IMR-90 (cell line): ENCODE data around the gene KMT2E. TPM values are rescaled to one million over a fixed set of nuclear protein-coding genes. Genes with fewer than 3 reads are reported as not detected.

Experiments used
- ATAC-seq: fragments of 200-7000 bp; cut with Tn5 transposase; 2 replicates; pipeline ENCODE4 v1.9.1; 2020; ENCODE audit warnings: low read depth, mild to moderate bottlenecking, moderate library complexity
- BruUV-seq: library from RNA; stranded (reverse); fragments of 400-500 nt; replicated peaks from 2 replicates; lab custom pipeline; 2021; lab: Mats Ljungman, UMichigan
- CTCF ChIA-PET: fragments of 300-600 bp; formaldehyde crosslinking; extraction: SDS; loops from one replicate; lab custom pipeline; 2021; ENCODE audit warnings: antibody characterized with exemption; lab: Yijun Ruan, JAX
- POLR2A ChIA-PET: fragments of 300-600 bp; sonication (Branson Sonifier 250); formaldehyde crosslinking; loops from one replicate; lab custom pipeline; 2022; ENCODE audit warnings: antibody characterized with exemption; ENCODE audit not compliant: unreplicated experiment; lab: Charles Lee
- DNase-seq: peaks from one replicate; pipeline ENCODE4 v3.0.0; 2013
- H2AFZ ChIP-seq: replicated peaks from 2 replicates; pipeline ENCODE3; 2013; ENCODE audit warnings: low read length, mild to moderate bottlenecking; ENCODE audit not compliant: poor library complexity
- H2AK5ac ChIP-seq: 2 replicates; pipeline ENCODE4 v1.6.1; 2013; ENCODE audit warnings: low read depth, low read length, inconsistent platforms
- H2AK9ac ChIP-seq: replicated peaks from 2 replicates; pipeline ENCODE3; 2013; ENCODE audit warnings: mild to moderate bottlenecking, low read depth, low read length, moderate library complexity; ENCODE audit not compliant: poor library complexity
- H2BK120ac ChIP-seq: 2 replicates; pipeline ENCODE4 v1.6.1; 2013; ENCODE audit warnings: low read depth, low read length, inconsistent platforms
- H2BK15ac ChIP-seq: 3 replicates; pipeline ENCODE4 v1.6.1; 2013; ENCODE audit warnings: low read depth, low read length, inconsistent platforms
- H2BK20ac ChIP-seq: 2 replicates; pipeline ENCODE4 v1.6.1; 2013; ENCODE audit warnings: low read depth, mild to moderate bottlenecking, inconsistent platforms, low read length, moderate library complexity
- H2BK5ac ChIP-seq: 2 replicates; pipeline ENCODE4 v1.6.1; 2013; ENCODE audit warnings: mild to moderate bottlenecking, low read depth, low read length, inconsistent platforms; ENCODE audit not compliant: poor library complexity, severe bottlenecking
- H3K14ac ChIP-seq: replicated peaks from 2 replicates; pipeline ENCODE4 v1.6.1; 2013; ENCODE audit warnings: low read depth, low read length, inconsistent platforms
- H3K18ac ChIP-seq: 2 replicates; pipeline ENCODE4 v1.6.1; 2013; ENCODE audit warnings: low read depth, low read length, control low read depth
- H3K23ac ChIP-seq: 2 replicates; pipeline ENCODE4 v1.6.1; 2013; ENCODE audit warnings: low read depth, low read length, inconsistent platforms
- H3K27ac ChIP-seq: 2 replicates; pipeline ENCODE4 v1.5.1; 2013; ENCODE audit warnings: mild to moderate bottlenecking, control low read depth, low read length; ENCODE audit not compliant: insufficient read depth
- H3K27me3 ChIP-seq: 2 replicates; pipeline ENCODE4 v1.6.1; 2013; ENCODE audit warnings: low read length; ENCODE audit not compliant: control insufficient read depth, insufficient read depth
- H3K36me3 ChIP-seq: 2 replicates; pipeline ENCODE4 v1.6.1; 2013; ENCODE audit warnings: low read length, mixed read lengths; ENCODE audit not compliant: control insufficient read depth, insufficient read depth
- H3K4ac ChIP-seq: 2 replicates; pipeline ENCODE4 v1.6.1; 2013; ENCODE audit warnings: low read depth, low read length, inconsistent platforms
- H3K4me1 ChIP-seq: 2 replicates; pipeline ENCODE4 v1.6.1; 2013; ENCODE audit warnings: low read length, mixed read lengths; ENCODE audit not compliant: control insufficient read depth, insufficient read depth
- H3K4me2 ChIP-seq: 2 replicates; pipeline ENCODE4 v1.6.1; 2013; ENCODE audit warnings: low read depth, mild to moderate bottlenecking, control low read depth, low read length, moderate library complexity
- H3K4me3 ChIP-seq: 2 replicates; pipeline ENCODE4 v1.5.1; 2013; ENCODE audit warnings: low read depth, mild to moderate bottlenecking, control low read depth, low read length, moderate library complexity; ENCODE audit not compliant: insufficient read depth
- H3K56ac ChIP-seq: 2 replicates; pipeline ENCODE4 v1.6.1; 2013; ENCODE audit warnings: low read length, inconsistent platforms; ENCODE audit not compliant: insufficient read depth; ENCODE audit errors: extremely low read depth
- H3K79me1 ChIP-seq, 2 experiments: 2 replicates each; pipeline ENCODE4 v1.6.1; 2013; ENCODE audit warnings: low read length in 2 of 2, inconsistent platforms in 1 of 2, low read depth in 1 of 2
- H3K9ac ChIP-seq: 2 replicates; pipeline ENCODE4 v1.6.1; 2013; ENCODE audit warnings: low read depth, low read length, control low read depth
- H3K9me1 ChIP-seq: 2 replicates; pipeline ENCODE4 v1.6.1; 2013; ENCODE audit warnings: low read length, inconsistent platforms; ENCODE audit not compliant: insufficient read depth
- H3K9me3 ChIP-seq: 2 replicates; pipeline ENCODE4 v1.6.1; 2013; ENCODE audit warnings: low read length; ENCODE audit not compliant: control insufficient read depth, insufficient read depth
- H4K20me1 ChIP-seq: 2 replicates; pipeline ENCODE4 v1.6.1; 2013; ENCODE audit warnings: low read length, inconsistent platforms; ENCODE audit not compliant: insufficient read depth
- H4K5ac ChIP-seq: 2 replicates; pipeline ENCODE4 v1.6.1; 2013; ENCODE audit warnings: mild to moderate bottlenecking, low read depth, low read length, control low read depth
- H4K8ac ChIP-seq, 2 experiments: 2 replicates each; pipeline ENCODE4 v1.6.1; 2013; ENCODE audit warnings: low read depth in 2 of 2, low read length in 2 of 2, control low read depth in 1 of 2, inconsistent platforms in 1 of 2
- H4K91ac ChIP-seq: 2 replicates; pipeline ENCODE4 v1.6.1; 2013; ENCODE audit warnings: low read depth, low read length, inconsistent platforms; ENCODE audit not compliant: insufficient read depth
- FOS ChIP-seq: fragments of 150-350 bp; IDR thresholded peaks from 2 replicates; pipeline ENCODE4 v1.6.1; 2016; ENCODE audit warnings: low read depth, low read length
- MAZ ChIP-seq: IDR thresholded peaks from 2 replicates; pipeline ENCODE4 v1.6.1; 2012; ENCODE audit warnings: low read depth, mild to moderate bottlenecking, low read length, improper control_type of control experiment, moderate library complexity, borderline replicate concordance
- whole genome bisulfite sequencing, 2 experiments: methylation state at CpG; one replicate each; pipeline versions ENCODE4 v1.1.5 to v1.1.7; 2013; ENCODE audit warnings: missing lambda C conversion rate in 2 of 2; ENCODE audit not compliant: insufficient read length in 1 of 2; ENCODE audit errors: extremely low coverage in 2 of 2; 5-methylcytosine and 5-hydroxymethylcytosine counted together
- dilution Hi-C: fragments of 300-500 bp; cut with HindIII; formaldehyde crosslinking; loops from one replicate; pipeline ENCODE4 v1.14.3; 2018; ENCODE audit warnings: low sequenced_read_pairs; ENCODE audit not compliant: unreplicated experiment
- in situ Hi-C: fragments of 300-500 bp; cut with MboI; formaldehyde crosslinking; loops from 3 replicates; pipeline ENCODE4 v1.14.3; 2019; ENCODE audit warnings: low sequenced_read_pairs, inconsistent platforms, mixed read lengths
- intact Hi-C: fragments of 100-400 bp; cut with micrococcal nuclease; formaldehyde crosslinking; loops from 2 replicates; pipeline ENCODE4 v1.10.0; 2022
- polyA plus RNA-seq, 3 experiments: library from polyadenylated mRNA; depleted of rRNA; stranded (reverse); fragments of >200 nt; gene quantifications; 2 replicates each; pipeline ENCODE4 v1.2.3, GENCODE V29; 2012; ENCODE audit warnings: low replicate concordance in 1 of 3
- total RNA-seq: library from RNA; depleted of rRNA; stranded (reverse); fragments of >200 nt; gene quantifications from 2 replicates; pipeline ENCODE4 v1.2.3, GENCODE V29; 2012

Gene KMT2E
- total and polyA plus RNA-seq, 2 of the 4 experiments (the other 2 are of a cell fraction) = 16.8 to 79.2 TPM

DNA sequence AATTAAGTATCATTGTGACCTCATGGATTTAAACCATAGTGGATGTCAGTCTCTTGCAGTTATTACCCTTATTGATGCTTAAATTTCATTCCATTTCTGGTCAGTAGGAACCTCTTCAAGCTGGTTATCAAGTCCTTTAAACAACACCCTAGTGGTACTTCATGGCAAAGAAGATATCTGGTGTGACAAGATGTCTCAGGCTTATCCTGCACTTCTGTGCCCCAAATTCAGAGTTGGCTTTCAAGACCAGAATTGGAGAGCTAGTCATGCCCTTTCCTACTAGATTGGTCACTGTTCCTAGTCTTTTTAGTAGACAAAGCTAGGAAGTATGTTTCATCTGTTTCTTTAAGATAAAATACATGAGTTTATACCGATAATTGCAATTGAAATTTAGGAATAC, 54.9 kb downstream of the KMT2E start:
- H3K27me3 ChIP-seq = no peaks in the 10 kb centered on the region
- no peak overlapping the region for H2AK5ac ChIP-seq
- no peaks in the 10 kb centered on the region for H3K4me1 ChIP-seq
- peaks cover 32% of the 10 kb centered on the region for H3K36me3 ChIP-seq
- H3K18ac ChIP-seq = no peak overlapping the region
- no peak overlapping the region for H3K27ac ChIP-seq
- H4K20me1 ChIP-seq = peaks cover 35% of the 10 kb centered on the region; the same call in 1 of the 2 replicates
- no peak overlapping the region for H4K8ac ChIP-seq
- peaks cover 18 to 57% of the 10 kb centered on the region in 2 experiments for H3K79me1 ChIP-seq
- no peak for ATAC-seq
- H4K91ac ChIP-seq = no peak overlapping the region
- ChIA-PET CTCF (no interaction called here), POLR2A (no interaction called here)
- no peak overlapping the region; the same call in 1 of the 2 replicates for H3K14ac ChIP-seq
- intact Hi-C loops = loop anchor here (2.0 kb wide), 1 partner anchor 54 kb away; the partner anchor contains the start of gene KMT2E
- no peaks in the 10 kb centered on the region for H3K9me3 ChIP-seq
- no peak overlapping the region for H2AK9ac ChIP-seq
- H3K56ac ChIP-seq = no peak overlapping the region
- H3K23ac ChIP-seq = no peak overlapping the region
- no peak overlapping the region for H3K4me3 ChIP-seq
- H2AFZ ChIP-seq = no peak overlapping the region
- H3K4ac ChIP-seq = no peak overlapping the region
- no peak for DNase-seq
- peaks cover 13% of the 10 kb centered on the region for H3K9me1 ChIP-seq
- no CpG with 5 or more reads among the region's 1 CpG for WGBS, 2 experiments
- H3K9ac ChIP-seq = no peak overlapping the region
- no peak overlapping the region for H4K5ac ChIP-seq
- no peak overlapping the region for H2BK20ac ChIP-seq
- no peak overlapping the region for H2BK15ac ChIP-seq
- no peak for TF ChIP-seq MAZ
- TF ChIP-seq FOS = no peak
- in situ Hi-C loops = no loop called here
- H2BK120ac ChIP-seq = no peak overlapping the region
- dilution Hi-C loops = no loop called here
- TSS peak; percentile 13 for BruUV-seq
- no peak overlapping the region for H2BK5ac ChIP-seq
- no peak overlapping the region for H3K4me2 ChIP-seq
